Endometrial microvascular endothelial cells (primary cell): Measurements from ENCODE around the gene SFRP4. TPM values are rescaled to one million over a fixed set of nuclear protein-coding genes. Genes with fewer than 3 reads are reported as not detected.

Experiments
- in situ Hi-C: cut with HindIII; loops from 2 replicates; pipeline ENCODE4 v1.10.0; 2017; ENCODE audit warnings: low sequenced_read_pairs, low pct_unique_long_range_greater_than_20kb; ENCODE audit errors: inconsistent ontology term
- total RNA-seq: library from RNA; depleted of rRNA; stranded (reverse); fragments of >200 nt; gene quantifications from one replicate; pipeline ENCODE4 v1.2.3, GENCODE V29; 2015; ENCODE audit errors: inconsistent ontology term

SFRP4 gene
- total RNA-seq, 1 donor from 2014 or later, result not detected

DNA sequence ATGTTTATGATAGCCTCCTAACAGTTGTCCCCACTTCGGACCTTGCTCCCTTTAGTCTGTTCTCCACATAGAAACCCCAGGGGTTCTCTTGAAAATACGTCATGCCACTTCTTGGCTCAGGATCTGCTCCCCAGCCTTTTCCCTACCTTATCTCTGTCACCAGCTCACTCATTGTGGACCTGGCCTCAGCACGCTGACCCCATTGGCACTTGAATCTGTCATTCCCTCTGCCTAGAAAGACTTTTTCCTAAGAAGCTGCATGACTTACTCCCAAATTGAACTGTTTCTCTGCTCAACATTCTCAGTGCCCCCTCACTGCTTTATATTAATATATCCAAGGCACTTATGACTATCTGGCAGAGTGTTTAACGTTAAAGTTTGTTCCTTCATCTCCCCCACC is 12.3 kb upstream of the SFRP4 start:
- in situ Hi-C loops, result no loop called here

DNA sequence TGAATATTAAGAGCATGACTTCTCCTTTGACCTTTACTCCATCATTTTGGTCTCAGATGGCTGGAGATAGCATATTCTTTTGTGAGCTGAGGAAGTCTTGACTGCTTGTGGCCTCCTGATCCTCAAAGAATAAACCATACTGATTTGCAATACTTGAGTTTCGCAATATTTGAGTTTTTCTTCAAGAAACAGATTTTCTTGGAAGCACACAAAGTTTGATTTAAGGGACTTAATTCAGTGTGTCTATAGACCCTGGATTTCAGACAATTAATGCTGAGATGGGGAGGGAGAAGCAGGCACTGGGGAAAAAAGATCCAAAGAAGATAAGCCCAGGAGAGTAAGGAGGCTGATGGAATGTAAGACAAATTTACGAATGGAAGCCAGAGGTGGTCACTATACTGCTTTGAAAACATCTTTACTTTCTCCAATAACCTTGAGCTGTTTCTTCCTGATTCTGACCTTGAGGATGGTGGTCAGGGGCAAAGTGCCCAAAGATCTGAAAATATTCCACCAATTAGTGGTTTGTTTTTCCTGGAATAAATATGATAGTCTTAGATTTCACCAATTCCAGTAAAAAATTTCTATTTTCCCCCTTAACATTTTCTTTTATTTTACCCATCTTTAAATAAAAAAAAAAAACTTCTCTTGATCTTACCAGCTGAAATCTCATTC is 11.3 kb upstream of the SFRP4 start:
- in situ Hi-C loops, result no loop called here

DNA sequence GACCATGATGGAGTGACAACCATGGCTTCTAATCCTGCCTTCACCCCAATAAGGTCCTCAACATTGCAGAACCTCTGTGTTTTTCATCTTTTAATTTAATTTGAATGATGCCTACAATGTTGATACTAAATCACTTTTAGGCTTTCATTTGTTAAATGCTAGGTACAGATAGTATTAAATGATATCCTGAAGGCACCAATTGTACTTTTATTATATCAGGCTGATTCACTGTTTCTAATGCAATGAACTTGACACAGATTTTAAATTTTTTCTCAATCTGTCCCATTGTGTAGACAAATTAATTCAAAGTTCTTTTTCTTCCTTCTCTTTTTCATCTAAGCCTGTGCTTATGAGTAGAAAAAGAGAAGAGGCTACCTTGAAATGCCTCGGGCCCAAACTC is 9.0 kb upstream of the SFRP4 start:
- in situ Hi-C loops, result no loop called here

DNA sequence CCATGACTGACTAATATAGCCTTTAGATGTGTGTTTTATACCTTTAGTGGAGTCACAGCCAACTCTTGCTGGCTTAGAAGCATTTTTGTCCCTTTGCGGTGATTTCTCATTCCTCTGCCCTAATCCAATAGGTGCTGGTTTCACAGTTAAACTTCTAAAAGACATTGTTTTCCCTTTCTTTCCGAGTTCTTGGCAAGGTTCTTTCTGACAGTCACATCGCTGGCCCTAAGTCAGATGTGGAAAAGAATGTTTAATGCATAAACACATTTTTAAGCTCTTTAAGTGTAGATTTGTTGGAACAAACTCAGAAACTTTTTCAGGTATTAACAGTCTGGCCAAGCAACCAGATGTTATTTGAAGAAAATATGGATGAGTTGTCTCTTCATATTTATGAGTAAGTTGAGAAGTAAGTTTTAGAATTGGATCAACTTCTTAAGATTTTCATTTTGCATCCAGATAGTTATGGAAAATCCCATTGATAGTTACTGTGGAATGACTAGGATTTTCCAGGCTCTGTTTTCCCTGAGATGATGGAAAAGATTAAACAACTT is 7.9 kb upstream of the SFRP4 start:
- in situ Hi-C loops, result no loop called here

DNA sequence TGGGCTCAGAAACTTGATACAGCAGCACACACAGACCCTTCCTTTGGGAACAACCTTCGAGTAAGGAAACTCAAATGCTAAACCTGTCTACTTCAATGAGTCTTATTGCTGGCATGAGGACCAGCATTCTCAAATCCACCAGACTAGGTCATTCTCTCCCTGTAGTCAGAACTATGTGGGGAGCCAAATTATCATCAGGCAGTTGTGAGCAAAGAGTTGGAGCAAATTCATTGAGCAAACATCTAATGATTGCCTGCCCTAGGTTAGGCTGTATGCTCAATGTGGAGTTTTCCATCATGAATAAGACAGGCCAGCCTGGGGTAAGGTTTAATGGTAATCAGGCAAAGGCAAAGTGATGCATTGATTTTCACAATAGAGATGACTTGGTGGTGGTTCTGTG is 7.4 kb upstream of the SFRP4 start:
- in situ Hi-C loops, result no loop called here

DNA sequence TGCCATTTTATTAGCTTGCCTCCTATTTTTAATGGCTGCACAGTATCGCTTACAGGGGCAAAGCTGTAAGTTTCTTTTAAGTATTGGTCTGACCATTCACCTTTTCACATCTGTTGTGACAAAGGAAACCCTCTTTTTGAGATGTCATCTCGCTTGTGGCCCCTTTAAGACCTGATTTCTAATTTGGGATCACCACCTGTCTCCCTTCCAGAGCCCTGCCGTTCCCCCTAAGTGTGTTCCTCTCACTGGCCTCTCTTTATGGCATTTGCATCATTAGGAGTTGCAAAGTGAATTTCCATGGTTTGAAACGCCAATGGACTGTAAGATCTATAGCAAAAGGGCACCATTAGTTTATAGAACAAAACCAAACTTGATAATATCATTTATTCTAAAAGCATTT is 5.3 kb upstream of the SFRP4 start:
- in situ Hi-C loops, result no loop called here

DNA sequence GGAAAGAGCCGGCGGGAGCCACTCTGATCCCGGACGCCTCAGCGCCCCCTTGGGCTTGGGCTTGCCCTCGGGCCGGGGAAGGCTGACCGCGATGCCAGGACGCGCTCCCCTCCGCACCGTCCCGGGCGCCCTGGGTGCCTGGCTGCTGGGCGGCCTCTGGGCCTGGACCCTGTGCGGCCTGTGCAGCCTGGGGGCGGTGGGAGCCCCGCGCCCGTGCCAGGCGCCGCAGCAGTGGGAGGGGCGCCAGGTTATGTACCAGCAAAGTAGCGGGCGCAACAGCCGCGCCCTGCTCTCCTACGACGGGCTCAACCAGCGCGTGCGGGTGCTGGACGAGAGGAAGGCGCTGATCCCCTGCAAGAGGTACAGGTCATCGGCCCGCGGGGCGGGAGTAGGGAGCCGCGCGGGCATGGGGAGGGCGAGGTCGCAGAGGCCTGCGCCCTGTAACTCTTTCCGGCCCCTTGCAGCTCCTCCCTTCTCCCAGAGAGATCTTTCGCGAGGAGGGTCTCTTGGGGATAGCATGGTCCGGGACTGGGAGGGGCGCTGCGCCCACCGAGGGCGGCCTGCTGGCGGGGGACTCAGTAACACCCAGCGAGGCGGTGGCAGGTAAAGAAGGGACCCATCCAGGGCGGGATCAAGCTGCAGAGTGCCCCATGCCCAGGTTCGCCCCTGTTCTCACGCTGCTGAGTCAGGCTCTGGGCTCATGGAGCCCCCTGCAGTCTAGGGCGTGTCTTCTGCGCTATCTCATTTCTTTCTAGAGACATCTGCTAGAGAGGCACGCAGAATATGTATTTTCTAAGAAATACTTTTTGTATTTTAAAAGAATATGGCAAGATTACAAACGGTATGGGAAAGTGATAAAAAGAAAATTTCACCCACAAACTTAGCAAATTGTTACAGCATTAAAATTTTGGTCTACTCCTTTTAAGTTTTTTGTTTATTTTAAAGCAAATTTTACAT is 4.5 kb upstream of the SFRP4 start:
- in situ Hi-C loops, result no loop called here

DNA sequence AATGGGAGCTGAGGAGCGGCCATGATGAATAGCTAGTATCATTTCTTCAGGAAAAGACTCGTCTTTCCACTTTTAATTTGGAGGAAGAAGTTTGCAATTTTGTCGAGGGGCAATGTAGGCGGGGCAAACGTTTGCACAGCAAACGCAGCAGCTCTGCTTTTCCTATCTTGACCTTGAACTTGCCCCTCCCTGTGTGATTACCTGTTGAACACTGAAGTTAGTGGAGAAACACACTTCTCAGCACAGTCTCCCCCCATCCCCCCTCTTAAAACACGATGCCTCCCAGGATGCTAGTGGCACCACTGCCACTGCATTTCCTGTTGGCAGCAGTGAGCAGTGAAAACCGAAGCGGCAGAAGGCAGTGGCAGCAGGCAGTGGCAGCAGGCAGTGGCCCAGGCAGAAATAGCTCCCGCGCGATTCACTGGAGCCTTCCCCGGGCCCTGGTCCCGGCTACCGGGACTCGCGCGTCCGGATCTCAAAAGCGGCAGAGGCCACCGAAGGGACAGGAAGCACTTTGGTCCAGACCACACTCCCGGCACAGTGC is 3.8 kb upstream of the SFRP4 start, which contains the start of gene EPDR1:
Gene EPDR1, plus strand, starts transcription at position 336 of the 544 bp plus-strand sequence. CDS start 300 bp downstream, outside the sequence.
- in situ Hi-C loops, result no loop called here

DNA sequence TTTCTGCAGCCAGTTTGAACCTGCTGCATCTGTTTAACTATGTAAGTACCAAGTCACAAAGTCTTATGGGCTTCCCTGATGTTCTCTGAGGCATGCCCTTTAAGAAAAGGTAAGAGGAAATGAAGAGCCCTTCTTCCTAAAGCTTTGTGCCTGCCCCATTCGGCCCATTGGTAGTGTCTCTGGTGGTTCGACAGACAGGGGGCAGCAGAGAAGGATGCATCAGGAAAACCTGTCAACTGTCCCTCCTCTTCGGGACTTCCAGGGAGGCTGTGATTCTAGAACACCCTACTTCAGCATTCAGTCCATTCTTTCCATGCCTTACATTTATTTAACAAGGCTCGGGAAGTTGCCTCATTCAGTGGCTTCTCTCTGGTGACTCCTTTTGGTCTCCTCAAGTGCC is 1.9 kb upstream of the SFRP4 start:
- in situ Hi-C loops, result no loop called here

DNA sequence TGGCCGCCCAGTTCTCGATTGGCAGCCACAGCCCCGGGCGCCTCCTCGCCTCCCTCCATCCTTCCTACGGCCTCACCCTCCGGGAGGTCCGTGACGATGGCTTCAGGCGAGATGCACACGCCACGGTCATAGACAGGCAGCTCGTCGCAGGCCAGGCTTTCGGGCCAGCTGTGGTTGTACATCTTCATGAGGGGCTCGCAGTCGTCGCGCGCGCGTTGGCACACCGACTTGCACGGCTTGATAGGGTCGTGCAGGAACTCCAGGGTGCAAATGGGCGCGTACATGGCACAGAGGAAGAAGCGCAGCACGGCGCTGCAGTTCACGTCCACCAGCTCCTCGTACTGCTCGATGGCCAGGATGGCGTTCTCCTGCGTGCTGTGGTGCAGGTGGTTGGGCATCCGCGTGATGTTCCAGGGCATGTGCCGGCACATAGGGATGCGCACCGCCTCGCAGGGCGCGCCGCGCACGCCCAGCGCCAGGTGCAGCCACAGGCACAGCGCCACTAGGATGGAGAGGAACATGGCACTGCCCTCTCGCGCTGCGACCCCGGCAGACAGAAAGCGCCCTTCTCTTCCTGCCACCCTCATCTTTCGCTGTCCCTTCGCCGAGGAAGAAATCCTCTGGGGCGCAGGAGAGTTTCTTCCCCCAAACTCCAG is 472 bp downstream of the SFRP4 start:
- in situ Hi-C loops, result no loop called here

DNA sequence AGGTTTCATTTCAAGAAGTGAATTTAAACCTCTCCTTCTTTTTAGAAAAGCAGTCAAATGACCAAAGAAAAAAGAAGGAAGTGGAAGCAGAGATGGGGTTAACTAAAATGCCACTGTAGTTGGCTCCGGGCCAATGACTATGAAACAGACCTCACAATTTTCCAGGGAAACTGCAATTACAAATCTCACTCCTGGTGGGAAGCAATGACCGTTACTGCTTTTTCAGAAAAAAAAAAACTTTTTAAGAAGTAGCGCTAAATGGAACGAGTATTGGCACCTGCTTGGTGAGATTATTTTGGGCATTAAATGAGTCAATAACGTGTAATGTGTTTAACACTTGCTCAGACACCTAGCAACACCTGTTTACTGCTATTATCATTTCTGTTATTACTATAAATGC is 1.2 kb downstream of the SFRP4 start:
- in situ Hi-C loops, result no loop called here

DNA sequence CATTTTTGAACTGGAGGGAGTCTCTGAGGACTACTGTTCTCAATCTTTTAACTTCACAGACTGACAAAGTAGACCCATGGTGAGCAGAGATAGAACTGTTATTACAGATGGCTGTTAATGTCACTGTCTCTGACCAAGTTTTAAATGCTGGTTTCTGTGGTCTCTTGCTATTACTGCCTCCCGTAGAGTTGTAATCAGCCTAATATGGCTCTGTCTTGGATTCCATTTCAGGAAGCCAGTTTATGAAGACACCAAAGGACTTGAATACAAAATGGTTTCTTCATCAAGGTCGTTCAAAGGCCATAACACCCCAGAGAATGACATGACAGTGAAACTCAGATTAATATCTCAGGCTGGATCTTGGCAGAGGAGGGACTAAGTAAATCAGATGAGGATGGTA is 3.9 kb downstream of the SFRP4 start:
- in situ Hi-C loops, result no loop called here

DNA sequence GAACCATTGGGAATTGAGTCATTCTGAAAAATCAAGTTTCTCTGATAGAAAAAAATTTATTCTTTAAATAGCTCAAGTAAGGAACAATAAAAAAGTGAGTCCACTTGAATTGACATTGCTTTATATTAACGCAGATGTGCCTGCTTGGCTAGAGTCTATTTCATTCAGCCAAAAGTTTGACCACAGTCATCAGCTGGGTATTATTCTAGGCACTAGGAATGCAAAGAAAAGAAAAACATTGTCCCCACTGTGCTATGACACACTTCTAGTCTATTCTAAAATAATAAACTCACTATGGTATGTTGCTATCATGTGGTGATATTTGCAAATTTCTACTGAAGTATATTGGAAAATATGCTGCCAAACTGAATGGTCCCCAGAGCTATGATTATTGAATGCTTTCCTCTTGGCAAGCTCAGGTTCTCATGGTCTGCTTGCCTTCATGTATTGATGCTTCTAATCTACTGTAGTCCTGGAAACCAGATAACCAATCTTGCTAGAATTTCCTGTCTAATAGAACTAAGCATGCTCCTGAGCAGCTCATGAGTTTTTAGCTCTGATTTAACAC is 8.3 kb downstream of the SFRP4 start:
- in situ Hi-C loops, result no loop called here

DNA sequence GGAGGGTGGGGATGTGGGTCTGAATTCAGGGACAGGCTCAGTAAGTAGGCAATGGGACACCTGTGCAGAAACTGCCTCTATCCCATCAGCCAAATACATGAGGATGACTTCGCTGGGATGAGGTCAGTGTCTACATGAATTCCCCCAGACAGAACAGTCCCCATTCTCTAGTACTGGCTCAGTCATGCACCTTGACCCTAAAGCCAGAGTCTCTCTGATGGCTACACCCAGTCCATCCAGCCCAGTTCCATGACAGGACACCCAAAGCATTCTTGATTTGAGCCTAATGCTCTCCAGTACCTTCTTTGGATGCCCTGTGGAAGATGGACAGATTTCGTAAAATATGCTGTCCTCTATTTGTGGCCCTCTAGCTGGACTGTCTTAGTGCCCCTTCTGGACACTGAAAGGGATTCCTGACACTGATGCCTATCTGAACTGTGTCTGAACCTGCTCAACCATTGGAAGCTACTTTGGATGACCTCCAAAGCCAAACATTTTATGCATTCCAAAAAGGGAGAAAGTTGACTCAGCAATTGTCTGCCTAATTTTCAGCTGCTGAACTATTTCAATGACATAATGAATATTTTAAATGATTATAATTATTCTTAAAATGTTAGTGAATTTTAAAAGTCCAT is 14.6 kb downstream of the SFRP4 start:
- in situ Hi-C loops, result no loop called here

DNA sequence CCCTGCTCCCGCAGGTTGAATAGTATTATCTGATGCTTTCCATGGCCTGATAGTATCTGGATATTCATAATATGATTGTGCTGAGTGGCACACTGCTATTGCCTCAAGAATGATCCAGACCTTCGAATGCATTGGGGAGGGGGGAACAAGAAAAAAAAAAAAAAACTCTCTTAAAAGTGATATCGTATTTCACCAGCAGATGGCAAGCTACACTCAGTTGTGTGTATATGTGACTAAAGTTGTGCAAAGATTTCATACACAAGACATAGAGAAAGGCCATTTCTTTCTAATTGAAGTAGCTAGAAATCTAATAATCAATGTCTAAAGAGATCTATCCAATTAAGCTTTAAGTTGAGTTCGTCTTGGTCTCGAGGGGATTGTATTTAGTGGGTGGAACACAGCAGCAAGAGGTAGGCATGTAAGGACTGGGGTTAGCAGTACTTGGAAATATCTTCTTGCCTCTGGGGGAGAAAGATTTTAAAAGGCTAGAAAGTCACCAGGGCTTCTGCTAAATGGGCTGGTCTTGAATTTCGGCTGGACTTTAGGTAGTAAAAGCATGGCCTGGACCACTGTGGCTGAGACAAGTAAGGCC is 15.3 kb downstream of the SFRP4 start:
- in situ Hi-C loops, result no loop called here

DNA sequence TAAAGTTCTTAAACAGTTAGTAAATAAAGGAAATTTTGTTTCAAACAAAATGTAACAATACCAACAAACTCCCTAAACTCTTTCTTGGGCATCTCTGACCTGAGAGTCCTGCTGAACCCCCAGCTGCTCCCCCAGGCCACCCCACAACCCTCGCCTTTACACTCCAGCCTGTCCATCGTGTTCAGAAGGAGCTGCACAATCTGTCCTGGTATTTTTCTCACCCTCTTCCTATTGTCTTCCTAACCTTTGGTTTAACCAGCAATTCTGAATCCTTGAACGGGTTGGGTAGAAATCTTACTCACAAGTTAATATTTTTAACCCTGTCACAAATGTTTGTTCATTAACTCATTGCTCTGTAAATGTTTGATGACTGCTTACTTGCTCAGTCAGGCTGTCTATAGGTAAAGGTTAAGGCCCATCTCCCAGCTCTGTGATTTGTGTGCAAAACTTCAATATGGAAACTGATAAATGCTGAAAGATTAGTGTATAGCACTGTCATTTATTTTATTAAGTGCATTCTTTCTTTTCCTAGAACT is 16.8 kb downstream of the SFRP4 start:
- in situ Hi-C loops, result no loop called here

DNA sequence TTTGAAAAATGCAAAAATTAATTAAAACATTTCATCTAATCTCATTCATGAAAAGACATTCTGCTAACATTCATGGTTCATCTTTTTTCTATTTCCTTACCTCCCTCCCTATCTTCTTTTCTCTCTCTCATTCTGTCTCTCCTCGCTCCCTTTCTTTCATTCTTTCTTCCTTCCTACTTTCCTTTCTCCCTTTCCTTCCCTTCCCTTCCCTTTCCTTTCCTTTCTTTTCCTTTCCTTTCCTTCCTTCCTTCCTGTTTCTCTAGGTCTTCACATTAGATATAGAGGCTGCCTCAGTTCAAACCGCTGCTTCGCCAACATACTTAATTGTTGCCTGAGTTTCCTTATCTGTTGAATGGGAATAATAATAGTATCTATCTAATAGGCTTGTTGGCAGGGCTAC is 21.9 kb downstream of the SFRP4 start:
- in situ Hi-C loops, result no loop called here

DNA sequence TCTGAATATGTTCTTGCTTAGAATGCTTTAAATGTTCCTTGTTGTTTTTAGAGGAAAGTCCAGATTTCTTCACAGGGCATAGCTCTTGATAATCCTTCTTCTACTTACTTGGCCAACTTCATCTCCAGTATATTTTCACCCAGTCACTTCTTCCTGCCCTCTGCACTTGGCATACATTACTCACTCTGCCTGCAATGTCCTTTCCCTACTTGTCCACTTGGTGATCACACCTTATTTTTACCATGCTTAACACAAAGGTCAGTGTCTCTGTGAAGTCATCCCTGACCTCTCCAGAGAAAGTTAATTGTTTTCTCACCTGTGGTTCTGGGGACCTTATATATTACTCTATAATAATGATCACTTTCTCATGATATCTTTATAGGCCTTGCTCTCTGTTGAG is 23.3 kb downstream of the SFRP4 start:
- in situ Hi-C loops, result no loop called here
